NCI-H526 (cell line): ENCODE results near the gene C11orf91.
"Not testable (repeated sequence)": the region's sequence is repeated elsewhere in the genome, so short reads cannot be mapped to it uniquely, and the experiment has no call there.

Experiments
- DNase-seq, 2 experiments: peaks; one replicate each; lab custom pipeline; 2025; lab: John Stamatoyannopoulos, UW

The C11orf91 gene

DNA sequence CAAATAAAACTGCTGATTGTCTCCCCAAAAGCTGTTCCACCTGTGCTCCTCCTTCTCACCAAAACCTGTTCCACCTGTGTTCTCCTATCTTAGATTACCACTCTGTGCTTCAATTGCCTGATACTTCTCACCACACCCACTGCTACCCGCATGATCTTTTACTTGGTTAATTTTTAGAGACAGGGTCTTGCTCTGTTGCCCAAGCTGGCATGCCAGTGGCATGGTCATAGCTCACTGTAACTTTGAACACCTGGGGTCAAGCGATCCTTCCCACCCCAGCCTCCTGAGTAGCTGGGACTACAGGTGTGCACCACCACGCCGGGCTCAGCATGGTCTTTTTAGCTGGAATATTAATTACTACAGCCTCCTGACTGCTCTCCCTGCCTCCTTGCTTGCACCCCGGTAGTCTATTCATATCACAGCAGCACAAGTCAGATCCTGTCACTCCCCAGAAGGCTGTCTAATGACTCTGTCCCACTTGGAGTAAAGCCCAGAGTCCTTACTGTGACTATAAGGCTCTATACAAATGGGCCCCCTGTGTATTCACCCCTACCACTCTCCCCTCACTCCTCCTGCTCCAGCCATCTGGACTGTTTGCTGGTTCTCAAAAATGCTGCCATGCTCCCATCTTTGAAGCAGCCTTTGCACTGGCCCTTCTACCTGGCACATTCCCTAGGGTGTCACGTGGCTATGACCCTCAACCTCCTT, 3.5 kb downstream of the C11orf91 start:
- DNase-seq: no peak

DNA sequence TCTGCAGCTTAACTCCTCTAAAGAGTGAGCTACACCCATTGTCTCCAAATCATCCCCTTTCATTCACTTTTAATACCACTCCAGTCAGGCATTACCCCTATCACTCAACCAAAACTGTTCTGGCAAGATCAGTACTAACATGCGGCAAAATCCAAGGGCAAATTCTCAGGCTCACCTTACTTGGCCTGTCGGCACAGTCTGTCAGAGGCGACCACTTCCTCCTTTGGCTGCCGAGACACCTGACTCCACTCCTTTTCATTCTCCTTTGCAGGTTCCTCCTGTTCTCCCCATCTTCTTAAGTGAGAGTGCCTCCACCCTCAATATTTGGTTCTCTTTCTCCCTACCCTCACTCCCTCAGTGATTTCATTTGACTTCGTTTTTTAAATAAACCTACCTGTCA, 4.2 kb downstream of the C11orf91 start:
- no peak for DNase-seq

DNA sequence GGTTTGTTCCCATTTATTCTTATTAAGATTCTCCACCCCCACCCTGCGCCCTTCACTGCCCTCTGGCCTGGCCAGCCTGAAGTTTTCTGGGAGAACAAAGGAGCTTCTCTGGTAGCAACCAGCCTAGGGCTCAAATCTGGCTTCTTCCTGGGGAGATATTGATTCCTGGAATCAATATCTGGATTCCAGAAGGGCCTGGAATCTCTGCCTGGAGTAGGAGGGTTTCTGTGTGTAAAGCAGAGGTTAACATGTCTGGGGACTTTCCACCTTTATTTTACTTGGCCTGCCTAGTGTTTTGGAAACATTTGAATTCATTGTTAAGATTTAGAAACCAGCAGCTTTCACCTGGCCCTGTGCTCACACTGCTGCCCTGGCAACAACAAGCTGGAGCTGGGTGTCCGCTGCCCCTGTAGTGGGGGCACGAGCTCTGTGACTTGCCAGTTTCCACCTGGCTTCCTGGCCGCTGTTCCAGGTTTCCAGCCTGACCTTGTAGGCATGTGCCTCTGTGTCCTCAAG, 5.5 kb downstream of the C11orf91 start:
- DNase-seq: no peak

DNA sequence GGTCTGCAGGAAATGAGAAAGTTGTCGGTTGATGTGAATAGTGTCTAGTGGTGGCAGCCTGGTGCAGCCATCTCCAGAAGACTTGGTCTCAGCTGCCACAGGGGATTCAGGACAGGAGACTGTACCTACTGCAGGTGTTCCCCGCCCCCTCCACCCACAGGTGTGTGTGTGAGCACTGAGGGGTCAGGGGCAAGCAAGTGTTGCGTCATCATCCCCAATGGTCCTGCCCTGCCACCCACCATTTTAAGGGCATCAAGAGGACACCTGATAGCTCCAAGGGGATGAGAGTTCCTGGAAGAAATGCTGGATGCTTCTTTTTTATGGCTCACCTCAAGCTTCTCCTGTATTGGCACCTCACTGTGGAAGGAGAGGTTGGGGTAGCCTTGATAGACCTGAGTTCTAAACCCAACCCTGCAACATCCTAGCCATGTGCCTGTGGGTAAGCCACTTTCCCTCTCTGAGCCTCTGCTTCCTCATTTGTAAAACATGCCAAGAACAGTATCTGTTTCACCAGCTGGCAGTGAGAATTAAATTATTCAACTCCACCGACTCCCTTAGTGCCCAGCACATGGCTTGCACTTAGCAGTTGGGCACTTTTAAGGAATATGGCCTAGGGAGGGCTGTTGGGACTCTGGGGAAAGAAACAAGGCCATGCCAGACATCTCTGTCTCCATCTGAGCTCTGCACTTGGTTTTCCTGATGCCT, 6.1 kb downstream of the C11orf91 start:
- no peak for DNase-seq

DNA sequence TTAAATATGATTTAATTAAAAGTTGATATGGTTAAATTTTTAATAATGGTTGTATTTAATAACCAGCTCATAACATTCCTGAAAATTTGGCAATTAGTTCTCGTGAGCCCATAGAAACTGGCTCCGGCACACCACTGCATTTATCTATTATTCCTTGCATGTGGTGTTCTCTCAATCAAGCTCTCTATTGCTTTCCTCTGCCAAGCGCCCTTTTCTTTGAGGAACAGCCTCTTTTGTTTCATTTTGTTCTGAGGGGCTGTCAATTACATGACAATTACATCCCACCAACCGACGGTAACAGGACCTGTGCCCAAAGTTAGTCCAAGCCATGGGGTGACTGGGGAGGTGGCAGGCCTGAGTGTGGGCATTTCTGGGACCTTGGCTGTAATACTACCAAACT, 8.1 kb downstream of the C11orf91 start:
- DNase-seq: no peak

DNA sequence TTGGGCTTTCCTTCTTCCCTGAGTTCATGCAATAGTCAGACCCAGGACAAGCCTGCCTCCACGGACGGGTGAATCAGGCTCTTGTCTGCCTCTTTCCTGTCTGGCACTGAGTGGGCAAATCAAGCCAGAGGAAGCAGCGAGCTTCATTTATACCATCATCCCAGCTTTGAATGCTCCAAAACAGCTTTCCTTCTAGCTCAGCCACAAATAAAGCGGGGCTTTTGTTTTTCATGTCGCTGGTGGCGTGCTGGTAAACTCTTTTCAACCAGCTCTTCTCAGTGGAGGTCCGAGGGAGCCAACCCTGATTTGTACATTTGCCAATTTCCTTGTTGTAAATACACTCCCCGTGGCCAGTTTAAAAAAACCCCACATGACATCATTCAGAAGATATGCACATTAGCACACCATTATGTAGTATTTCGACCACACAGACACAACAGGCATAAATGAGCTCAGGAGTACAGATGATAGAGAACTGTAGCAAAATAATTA, 8.6 kb downstream of the C11orf91 start:
- DNase-seq: no peak

DNA sequence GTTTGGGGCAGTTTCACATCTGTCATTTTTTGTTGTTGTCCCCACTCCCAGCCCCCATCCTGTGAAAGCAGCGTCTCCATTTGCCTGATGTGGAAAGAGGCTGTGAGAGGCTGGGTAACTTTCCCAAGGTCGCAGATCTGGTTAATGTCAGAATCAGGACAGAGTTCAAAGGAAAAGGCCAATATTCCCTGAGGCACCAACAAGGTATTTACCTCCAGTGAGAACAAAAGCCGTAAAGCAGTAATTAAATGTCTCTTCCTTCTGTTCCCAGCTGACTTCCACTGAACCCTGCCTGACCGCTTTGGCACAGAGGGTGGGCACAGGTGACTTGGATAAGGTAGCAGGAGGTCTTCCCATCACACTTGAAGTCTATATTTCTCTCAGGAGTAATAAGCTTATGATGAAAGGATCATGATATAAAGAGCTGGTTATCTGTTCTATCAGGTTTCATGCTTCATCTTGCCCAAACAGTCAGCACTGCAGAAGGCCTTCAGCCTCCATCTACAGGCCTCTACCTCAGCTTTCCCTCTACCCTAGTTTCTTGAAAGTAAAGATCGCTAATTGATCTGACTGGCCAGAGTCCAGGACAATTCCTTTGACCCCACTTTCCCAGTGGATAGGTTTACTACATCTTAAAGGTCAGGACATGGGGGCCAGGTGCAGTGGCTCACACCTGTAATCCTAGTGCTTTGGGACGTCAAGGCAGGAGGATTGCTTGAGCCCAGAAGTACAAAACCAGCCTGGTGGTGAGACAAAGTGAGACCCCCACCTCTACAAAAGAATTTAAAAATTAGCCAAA, 9.4 kb downstream of the C11orf91 start:
- no peak for DNase-seq

DNA sequence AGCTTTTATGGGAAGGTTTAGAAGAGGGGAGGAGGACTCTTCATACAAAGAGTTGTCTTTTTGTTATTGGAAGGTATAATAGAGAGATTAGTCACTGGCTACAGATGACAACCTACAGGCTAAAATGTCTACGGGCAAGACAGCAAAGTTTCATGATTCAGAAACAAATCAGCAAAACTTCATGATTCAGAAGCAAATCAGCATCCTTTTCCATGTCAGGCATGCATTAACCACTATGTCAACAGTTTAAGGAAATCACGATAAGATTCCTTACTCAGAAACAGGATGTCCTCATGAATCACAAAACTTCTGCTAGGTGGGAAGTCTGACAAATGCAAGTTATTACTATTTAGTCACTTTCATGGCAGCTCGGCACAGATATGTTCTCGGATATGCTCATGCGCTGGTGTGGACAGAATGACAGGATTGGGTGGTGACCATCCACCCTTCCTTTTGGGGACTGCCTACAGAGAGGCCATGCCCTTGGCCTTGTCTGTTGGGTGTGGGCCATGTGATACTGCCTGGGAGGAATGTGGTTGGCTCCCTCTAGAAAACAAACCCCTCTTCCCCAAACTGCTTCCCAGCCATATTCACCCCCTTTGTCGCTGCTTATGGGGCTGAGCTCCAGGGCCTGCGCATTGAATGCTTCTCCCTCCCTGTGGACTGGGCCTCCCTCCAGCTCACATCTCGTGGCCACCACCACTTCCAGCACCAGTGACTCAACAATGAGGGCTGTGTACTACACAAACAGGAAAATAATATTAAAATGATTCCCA, 10.1 kb downstream of the C11orf91 start:
- no peak for DNase-seq

DNA sequence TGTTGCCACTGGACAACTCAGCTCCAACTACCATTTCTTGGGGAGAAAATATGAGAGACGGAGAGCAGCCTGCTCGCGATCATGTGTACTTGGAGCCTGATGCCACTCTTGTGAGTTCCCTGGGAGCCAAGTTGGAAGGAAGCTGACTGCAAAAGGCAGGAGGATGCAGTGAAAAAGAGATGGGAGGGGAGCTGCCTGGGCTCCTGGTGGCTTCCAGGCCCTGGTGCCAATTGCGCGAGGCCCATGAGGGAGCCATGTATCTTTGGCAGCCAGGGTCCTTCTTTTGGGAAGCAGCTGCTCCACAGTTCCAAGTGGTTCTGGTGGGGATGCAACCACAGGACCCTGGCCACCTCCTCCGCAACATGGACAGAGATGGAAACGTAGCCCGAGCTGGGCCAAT, 11.1 kb downstream of the C11orf91 start:
- no peak for DNase-seq

DNA sequence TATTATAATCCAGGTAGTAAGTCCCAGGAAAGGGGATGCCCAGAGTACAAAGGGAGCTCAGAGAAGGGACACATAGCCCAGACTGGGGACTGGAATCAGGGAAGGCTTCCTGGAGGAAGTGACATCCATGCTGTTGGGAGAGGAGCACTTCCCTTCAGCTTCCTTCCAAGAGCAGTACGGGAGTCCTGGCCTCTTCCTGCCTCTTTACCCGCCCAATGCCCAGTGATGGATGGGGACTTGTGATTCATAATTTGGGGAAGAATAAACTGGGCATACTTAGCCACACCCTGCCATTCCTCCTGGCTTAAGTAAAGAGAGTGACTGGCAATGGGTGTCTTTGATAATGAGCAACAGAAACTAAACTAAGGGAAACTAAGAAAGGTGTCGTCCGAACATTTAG, 11.5 kb downstream of the C11orf91 start:
- no peak for DNase-seq

DNA sequence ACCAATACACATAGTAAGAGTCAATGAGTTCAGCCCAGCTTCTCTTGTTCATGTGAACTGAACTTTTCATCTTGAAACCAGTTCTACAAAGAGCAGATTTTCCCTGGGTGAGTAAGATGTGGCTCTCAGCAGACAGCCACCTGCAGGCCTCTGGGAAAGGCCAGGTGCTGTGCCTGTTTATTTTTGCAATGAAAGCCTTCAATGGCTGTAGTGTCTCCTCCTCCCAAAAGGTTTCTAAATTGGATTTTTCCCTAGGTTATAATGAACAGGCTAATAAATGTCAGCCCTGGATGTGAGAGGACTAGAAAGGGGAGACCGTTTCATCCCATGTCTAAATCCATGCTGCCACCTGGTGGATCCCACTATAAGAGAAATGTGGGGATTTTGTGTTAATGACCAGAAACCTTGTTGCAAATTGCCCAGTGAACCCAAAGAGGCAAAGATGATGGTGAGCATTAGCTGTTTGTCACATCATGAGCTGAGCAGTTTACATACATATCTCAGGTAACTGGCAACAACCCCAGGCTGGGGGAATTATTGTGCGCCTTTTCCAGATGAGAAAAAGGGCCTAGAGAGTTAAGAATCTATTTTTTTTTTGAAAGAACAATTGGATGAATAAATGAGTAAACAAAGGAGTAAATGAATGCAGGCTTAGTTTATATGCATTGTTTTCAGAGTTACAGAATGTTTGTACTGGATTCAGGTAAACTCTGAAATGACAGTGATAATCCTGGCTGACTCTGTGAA, 12.7 kb downstream of the C11orf91 start:
- peak; percentile 70 to 88 for DNase-seq

DNA sequence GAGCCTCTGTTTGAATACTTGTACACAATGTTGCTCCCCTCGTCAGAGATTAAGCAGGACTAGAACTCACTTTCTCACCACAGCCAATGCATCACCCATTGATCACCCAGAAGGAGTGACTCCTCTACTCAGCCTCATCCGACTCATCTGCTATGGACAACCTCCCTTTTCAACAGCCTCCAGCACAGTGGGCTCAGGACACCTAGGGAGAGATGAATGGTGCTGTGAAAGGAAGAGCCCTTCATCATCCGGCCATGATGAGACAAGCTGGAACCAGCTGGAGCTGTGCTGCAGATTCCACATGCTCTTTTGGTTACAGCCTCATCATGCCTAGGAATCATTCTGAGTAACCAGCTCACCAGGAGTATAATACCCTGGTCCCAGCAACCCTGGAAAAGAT, 15.5 kb downstream of the C11orf91 start:
- no peak for DNase-seq

DNA sequence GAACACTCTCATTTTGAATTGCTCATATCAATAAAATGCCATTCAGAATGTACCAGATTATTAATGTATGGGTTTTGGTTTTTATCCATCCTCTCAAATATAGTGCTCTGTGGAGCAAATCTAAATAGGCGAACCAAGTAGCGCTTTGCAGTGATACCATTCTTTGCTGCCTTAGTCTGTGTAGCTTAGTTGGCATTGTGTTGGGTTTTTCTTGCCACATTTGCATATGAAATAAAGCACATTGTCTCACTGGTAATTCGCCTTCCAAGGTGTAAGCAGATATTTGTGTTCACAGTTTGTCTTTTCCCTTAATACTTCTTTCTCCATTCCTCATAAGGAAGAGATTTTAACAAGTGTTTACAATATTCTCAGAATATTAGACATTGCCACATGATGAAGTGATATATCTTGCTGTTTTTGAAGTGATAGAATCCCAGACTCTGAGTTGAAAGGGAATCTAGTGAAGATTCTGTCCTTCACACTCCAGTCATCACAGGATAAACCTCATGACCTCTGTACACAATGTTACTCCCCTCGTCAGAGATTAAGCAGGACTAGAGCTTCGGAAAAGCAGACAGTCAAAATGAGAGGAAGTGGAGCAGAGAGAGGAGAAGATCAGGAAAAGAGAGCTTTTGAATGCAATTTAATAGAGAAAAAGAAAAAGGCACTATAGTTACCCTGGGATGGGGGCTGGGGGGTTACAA, 16.5 kb downstream of the C11orf91 start:
- DNase-seq: peak; percentile 43 to 47

DNA sequence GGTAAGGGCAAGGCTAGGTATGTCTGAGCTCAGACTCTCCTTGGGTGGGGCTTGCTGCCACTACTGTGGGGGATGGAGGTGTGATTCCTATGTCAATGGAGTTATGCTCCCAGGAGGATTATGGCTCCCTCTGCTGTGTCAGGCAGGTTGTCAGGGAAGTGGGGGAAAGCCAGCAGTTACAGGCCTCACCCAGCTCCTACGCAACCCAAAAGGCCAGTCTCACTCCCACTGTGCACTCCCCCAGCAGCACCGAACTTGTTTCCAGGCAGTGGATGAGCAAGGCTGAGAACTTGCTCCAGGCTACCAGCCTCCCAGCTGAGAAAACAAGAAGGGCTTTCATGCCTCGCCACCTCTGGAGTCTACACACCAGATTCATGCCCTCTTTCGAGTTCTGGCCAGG, 18.2 kb downstream of the C11orf91 start:
- DNase-seq: peak; percentile 23 to 64

DNA sequence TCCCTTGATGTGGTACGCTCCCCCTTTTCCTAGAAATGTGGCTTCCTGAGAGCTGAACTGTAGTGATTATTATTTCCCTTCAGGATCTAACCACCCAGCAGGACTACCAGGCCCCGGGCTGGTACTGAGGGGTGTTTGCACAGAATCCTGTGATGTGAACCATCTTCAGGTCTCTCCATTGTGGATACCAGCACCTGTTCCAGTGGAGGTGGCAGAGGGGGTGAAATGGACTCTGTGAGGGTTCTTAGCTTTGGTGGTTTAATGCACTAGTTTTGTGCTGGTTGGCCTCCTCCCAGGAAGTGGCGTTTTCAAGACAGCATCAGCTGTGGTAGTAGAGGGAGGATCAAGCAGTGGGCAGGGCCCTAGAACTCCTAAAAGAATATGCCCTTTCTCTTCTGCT, 18.6 kb downstream of the C11orf91 start:
- DNase-seq: no peak

DNA sequence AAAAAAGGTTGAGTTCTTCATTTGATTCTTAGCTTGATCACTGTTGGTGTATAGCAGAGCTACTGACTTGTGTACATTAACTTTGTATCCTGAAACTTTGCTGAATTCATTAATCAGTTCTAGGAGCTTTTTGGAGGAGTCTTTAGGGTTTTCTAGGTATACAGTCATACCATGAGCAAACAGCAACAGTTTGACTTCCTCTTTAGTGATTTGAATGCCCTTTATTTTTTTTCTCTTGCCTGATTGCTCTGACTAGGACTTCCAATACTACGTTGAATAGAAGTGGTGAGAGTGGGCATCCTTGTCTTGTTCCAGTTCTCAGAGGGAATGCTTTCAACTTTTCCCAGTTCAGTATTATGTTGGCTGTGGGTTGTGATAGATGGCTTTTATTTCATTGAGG, 22.0 kb downstream of the C11orf91 start:
- DNase-seq: not testable (repeated sequence)

DNA sequence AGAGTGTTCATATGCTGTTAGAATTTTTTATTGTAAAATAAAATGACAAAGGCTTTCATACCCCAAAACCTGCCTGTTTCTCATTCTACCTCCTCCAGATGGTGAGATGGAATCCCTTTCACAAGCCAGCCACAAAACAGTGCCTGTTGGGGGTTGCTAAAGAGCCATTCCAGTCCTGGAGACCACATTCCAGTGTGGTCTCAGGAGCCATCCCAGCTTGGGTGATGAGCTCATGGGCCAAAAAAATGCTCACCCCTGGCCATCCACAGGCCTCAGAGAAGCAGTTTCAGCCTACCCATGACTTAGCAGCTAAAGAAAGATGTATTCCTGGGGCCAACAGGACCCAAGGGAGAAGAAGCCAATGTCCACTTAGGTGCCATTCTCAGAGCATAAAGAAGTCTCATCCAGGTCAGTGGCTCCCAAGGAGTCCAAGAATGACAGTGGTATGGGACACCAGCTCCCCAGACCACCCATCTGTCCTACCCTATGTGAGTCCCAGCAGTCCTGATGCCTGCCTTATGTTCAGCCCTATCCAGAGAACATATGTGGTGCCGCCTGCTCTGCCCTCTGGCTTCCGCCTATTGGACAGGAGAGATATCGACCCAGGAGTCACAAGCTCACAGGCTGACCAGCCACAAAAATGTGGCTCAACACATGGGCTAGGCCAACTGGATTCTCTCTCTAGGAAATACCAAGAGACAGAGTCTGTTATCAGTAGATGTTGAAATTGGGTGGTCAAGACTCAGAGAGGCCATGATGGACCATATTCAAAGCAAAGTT, 26.4 kb downstream of the C11orf91 start:
- no peak for DNase-seq

DNA sequence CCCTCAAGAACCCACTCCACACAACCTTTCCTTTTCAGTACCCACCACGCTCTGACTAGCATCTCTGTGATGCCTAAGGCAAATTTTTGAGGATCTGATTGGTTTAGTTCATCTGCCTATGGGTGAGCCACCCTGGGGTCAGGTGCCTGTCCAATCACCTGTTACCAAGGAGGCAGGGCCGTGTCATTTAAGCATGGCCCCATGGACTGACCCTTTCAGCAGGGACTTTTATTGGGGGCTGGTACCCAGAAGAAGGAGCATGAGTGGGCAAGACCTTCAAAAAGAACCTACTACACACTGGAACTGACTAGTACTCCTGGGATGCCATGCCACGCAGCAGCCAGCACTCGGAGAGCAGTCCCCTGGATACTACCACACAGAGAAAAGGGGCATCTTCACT, 28.4 kb downstream of the C11orf91 start:
- no peak for DNase-seq

DNA sequence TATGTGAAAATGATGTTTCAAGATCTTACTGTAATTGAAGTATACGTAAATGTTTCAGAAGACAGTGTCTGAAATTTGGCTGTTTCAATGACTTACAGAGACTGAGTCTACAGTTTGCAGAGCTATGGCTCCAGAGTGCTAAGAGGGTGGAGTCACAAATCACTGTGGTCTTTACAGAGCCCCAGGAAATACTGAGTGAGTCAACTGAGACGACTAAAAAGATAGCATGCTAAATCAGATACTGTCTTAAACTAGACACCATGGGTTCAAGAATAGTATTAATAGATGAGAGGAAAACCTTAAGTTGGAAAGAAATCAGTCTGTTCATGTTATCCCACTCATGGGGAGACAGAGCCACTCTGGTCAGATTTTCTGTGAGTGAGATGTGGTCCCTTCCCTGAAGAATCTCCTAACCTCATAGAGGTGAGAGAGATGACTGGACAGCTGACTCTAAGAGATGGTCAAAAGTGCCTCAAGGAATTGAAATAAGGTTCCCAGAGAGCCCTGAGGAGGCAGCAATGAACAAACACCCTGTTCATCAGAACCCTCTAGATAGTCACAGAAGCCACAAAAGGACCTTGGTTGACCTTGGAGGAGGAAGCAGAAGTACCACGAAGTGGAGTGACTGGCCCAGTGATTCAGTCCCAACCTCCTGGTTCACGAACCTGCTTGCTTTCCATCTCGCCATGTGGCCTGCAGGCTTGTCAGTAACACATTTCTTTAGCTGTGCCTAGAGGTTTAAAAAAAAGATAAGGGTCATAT, 30.2 kb downstream of the C11orf91 start:
- DNase-seq: peak; percentile 66 to 83
